Endothelial cell of umbilical vein (primary cell): ENCODE data around the gene TBC1D4. TPM values are rescaled to one million over a fixed set of nuclear protein-coding genes. Genes with fewer than 3 reads are reported as not detected.
A peak's percentile ranks its signal among the peaks of the same experiment; 100 is the strongest.

Experiments used
- BruUV-seq: library from RNA; stranded (reverse); fragments of 400-500 nt; replicated peaks from 2 replicates; lab custom pipeline; 2021; lab: Mats Ljungman, UMichigan
- CTCF ChIA-PET: fragments of 300-600, 350-600 bp; sonication (Branson Sonifier 250); formaldehyde crosslinking; loops from one replicate; lab custom pipeline; 2021; ENCODE audit warnings: antibody characterized with exemption, inconsistent platforms; lab: Charles Lee
- POLR2A ChIA-PET: fragments of 300-600, 350-600 bp; sonication (Branson Sonifier 250); formaldehyde crosslinking; loops from one replicate; lab custom pipeline; 2021; ENCODE audit warnings: antibody characterized with exemption, inconsistent platforms; lab: Charles Lee
- DNase-seq: peaks from one replicate; pipeline ENCODE4 v3.0.0-alpha.2; 2011; ENCODE audit warnings: low read depth, low spot score
- FAIRE-seq: peaks from 2 replicates; lab custom pipeline; 2011; peaks lifted over from hg19 to GRCh38; lab: Jason Lieb, UNC
- H2AFZ ChIP-seq: 2 replicates; pipeline ENCODE4 v1.6.0; 2012; ENCODE audit warnings: low read depth, low read length, control low read depth, inconsistent platforms
- H3K27ac ChIP-seq: 2 replicates; pipeline ENCODE4 v1.5.1; 2011; ENCODE audit warnings: low read depth, mild to moderate bottlenecking, control low read depth, low read length, moderate library complexity; ENCODE audit not compliant: insufficient read depth
- H3K27me3 ChIP-seq, 2 experiments: 2 replicates each; pipeline versions ENCODE4 v1.6.0 to v1.6.1; 2011; ENCODE audit warnings: low read length in 2 of 2, mixed read lengths in 1 of 2; ENCODE audit not compliant: control insufficient read depth in 2 of 2, insufficient read depth in 2 of 2
- H3K36me3 ChIP-seq, 2 experiments: 2 replicates in 1 of 2; 3 replicates in 1 of 2; pipeline ENCODE4 v1.5.1; 2011; ENCODE audit warnings: low read length in 2 of 2, mild to moderate bottlenecking in 1 of 2, moderate library complexity in 1 of 2; ENCODE audit not compliant: control insufficient read depth in 2 of 2, insufficient read depth in 2 of 2; ENCODE audit errors: extremely low read depth in 1 of 2
- H3K4me1 ChIP-seq: 3 replicates; pipeline ENCODE4 v1.5.1; 2011; ENCODE audit warnings: mild to moderate bottlenecking, low read length; ENCODE audit not compliant: control insufficient read depth, insufficient read depth; ENCODE audit errors: extremely low read depth
- H3K4me2 ChIP-seq: 2 replicates; pipeline ENCODE4 v1.6.1; 2011; ENCODE audit warnings: low read length, control low read depth, mixed read lengths; ENCODE audit not compliant: insufficient read depth
- H3K4me3 ChIP-seq, 3 experiments: fragments of 200-600 bp in 1 of 3; sonication (generic), shearing (Covaris generic) in 1 of 3; replicated peaks in 1 of 3; 2 replicates each; pipeline ENCODE4 v1.5.1; 2011 to 2016; ENCODE audit warnings: control low read depth in 3 of 3, low read length in 3 of 3, mild to moderate bottlenecking in 2 of 3, inconsistent platforms in 1 of 3, low read depth in 1 of 3, moderate library complexity in 1 of 3; ENCODE audit not compliant: insufficient read depth in 1 of 3
- H3K79me2 ChIP-seq: 2 replicates; pipeline ENCODE4 v1.6.0; 2012; ENCODE audit warnings: low read length, inconsistent platforms; ENCODE audit not compliant: control insufficient read depth, insufficient read depth
- H3K9ac ChIP-seq: replicated peaks from 2 replicates; pipeline ENCODE3; 2011; ENCODE audit warnings: low read length, control low read depth; ENCODE audit not compliant: insufficient read depth; ENCODE audit errors: extremely low read depth
- H3K9me1 ChIP-seq: replicated peaks from 3 replicates; pipeline ENCODE4 v1.6.0; 2011; ENCODE audit warnings: mild to moderate bottlenecking, low read length; ENCODE audit not compliant: control insufficient read depth, insufficient read depth; ENCODE audit errors: extremely low read depth
- H3K9me3 ChIP-seq: replicated peaks from 2 replicates; pipeline ENCODE4 v1.5.1; 2012; ENCODE audit warnings: low read length, inconsistent platforms; ENCODE audit not compliant: control insufficient read depth, insufficient read depth
- H4K20me1 ChIP-seq: replicated peaks from 2 replicates; pipeline ENCODE3; 2011; ENCODE audit warnings: mild to moderate bottlenecking, low read length; ENCODE audit not compliant: control insufficient read depth, insufficient read depth; ENCODE audit errors: extremely low read depth
- CTCF ChIP-seq, 2 donors: IDR thresholded peaks; 1 replicate in 1 of 2; 2 replicates in 1 of 2; pipeline ENCODE4 v1.5.1; 2011; ENCODE audit warnings: low read length in 2 of 2, mild to moderate bottlenecking in 2 of 2, moderate library complexity in 2 of 2, control low read depth in 1 of 2, inconsistent platforms in 1 of 2, low read depth in 1 of 2; ENCODE audit not compliant: insufficient read depth in 1 of 2; ENCODE audit errors: extremely low read depth in 1 of 2
- EZH2 ChIP-seq: IDR thresholded peaks from 2 replicates; pipeline ENCODE4 v1.6.1; 2012; ENCODE audit warnings: borderline replicate concordance, low read depth, mild to moderate bottlenecking, moderate library complexity, low read length, inconsistent platforms; ENCODE audit not compliant: severe bottlenecking
- FOS ChIP-seq: IDR thresholded peaks from 2 replicates; pipeline ENCODE4 v1.6.1; 2011; ENCODE audit warnings: mild to moderate bottlenecking, low read length, moderate library complexity, borderline replicate concordance; ENCODE audit not compliant: insufficient read depth
- GATA2 ChIP-seq: IDR thresholded peaks from 2 replicates; pipeline ENCODE4 v1.7.0; 2011; ENCODE audit warnings: low read depth, mild to moderate bottlenecking, moderate library complexity, mixed read lengths, low read length; ENCODE audit not compliant: insufficient read length, insufficient read depth
- JUN ChIP-seq: IDR thresholded peaks from 2 replicates; pipeline ENCODE4 v1.6.1; 2011; ENCODE audit warnings: borderline replicate concordance, low read depth; ENCODE audit not compliant: insufficient read length, insufficient read depth
- MAX ChIP-seq: IDR thresholded peaks from 2 replicates; pipeline ENCODE4 v1.6.1; 2011; ENCODE audit not compliant: insufficient read depth, insufficient read length
- MYC ChIP-seq: IDR thresholded peaks from one replicate; pipeline ENCODE4 v1.6.1; 2011; ENCODE audit warnings: mild to moderate bottlenecking, low read depth, low read length
- POLR2A ChIP-seq: IDR thresholded peaks from 2 replicates; pipeline ENCODE4 v1.6.1; 2012; ENCODE audit warnings: low read depth, mild to moderate bottlenecking, control low read depth, low read length
- POLR2AphosphoS5 ChIP-seq: IDR thresholded peaks from 2 replicates; pipeline ENCODE4 v1.6.1; 2012; ENCODE audit warnings: low read depth, mild to moderate bottlenecking, control low read depth, low read length, moderate library complexity; ENCODE audit not compliant: insufficient read depth
- dilution Hi-C: fragments of 300-500 bp; cut with MboI; formaldehyde crosslinking; loops from one replicate; pipeline ENCODE4 v1.15.0; 2019; ENCODE audit warnings: low sequenced_read_pairs; ENCODE audit not compliant: extremely low pct_ligation_motif_present
- intact Hi-C: fragments of 100-400 bp; cut with micrococcal nuclease; formaldehyde crosslinking; loops from one replicate; pipeline ENCODE4 v1.10.0; 2022
- polyA plus RNA-seq, 4 experiments: library from polyadenylated mRNA; depleted of rRNA in 3 of 4; stranded (reverse) in 3 of 4; unstranded in 1 of 4; fragments of >200 nt; gene quantifications; 2 replicates each; pipeline versions ENCODE4 v1.2.1 to v1.2.3, GENCODE V29; 2011 to 2012; ENCODE audit warnings: missing spikeins in 1 of 4
- total RNA-seq: library from RNA; stranded (reverse); gene quantifications from 2 replicates; pipeline ENCODE4 v1.2.3, GENCODE V29; 2021

The TBC1D4 gene
- total and polyA plus RNA-seq, 2 donors (not counting 3 experiments of a cell fraction or from before 2014, with no cell fraction given) = 58.3 to 81.0 TPM

DNA sequence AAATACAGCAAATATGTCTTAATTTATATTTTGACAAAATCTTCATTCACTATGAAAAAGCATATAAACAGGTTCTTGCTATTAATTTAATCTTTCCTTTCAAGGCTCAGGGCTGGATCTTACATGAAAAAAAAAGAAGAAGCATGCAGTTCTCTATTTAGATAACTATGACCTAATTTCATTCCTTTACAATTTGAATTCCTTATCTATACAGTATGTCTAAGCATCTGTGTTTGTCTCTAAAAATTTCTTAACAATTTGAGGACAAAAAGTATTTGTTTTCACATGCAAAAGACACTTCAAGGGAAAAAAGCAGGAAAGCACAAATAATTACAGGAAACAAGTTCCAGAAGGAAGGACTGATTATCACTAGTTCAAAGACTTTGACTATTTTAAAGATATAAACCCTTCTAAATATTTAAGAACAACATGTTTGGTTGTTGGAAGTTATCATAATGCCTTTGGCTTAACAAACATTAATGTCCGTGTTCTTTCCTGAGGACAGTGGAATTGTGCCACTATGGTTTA, 157.5 kb downstream of the TBC1D4 start:
- intact Hi-C loops = no loop called here
- peaks cover 57% of the 10 kb centered on the region for H3K4me1 ChIP-seq
- no peaks in the 10 kb centered on the region for H3K9me3 ChIP-seq
- CTCF ChIA-PET = interaction anchor here (3.6 kb wide), 1 partner anchor 158 kb away, joined by 17 read pairs; the partner anchor contains the start of gene TBC1D4
- FAIRE-seq = no peak
- H3K36me3 ChIP-seq = peaks cover 0 to 4% of the 10 kb centered on the region in 2 experiments
- TF ChIP-seq JUN = peak; percentile 39
- no peak for TF ChIP-seq FOS
- no peak for TF ChIP-seq POLR2AphosphoS5
- no peak for TF ChIP-seq CTCF (IDR thresholded peaks at IDR 0.05; ENCODE audit: extremely low read depth in 1 of 2, insufficient read depth in 1 of 2, low read depth in 1 of 2, low read length in 2 of 2)
- TF ChIP-seq EZH2 = no peak
- no peak for TF ChIP-seq POLR2A
- TF ChIP-seq MAX = no peak
- TF ChIP-seq GATA2 = peak; percentile 33
- no peak for TF ChIP-seq MYC
- DNase-seq = peak; percentile 74
- peak overlapping the region in 2 of 3 experiments; percentile 3 to 44 for H3K4me3 ChIP-seq
- dilution Hi-C loops = no loop called here
- H4K20me1 ChIP-seq = no peaks in the 10 kb centered on the region
- H3K27me3 ChIP-seq = no peaks in the 10 kb centered on the region
- peak overlapping the region; percentile 73 for H3K9ac ChIP-seq
- H3K27ac ChIP-seq = peak overlapping the region; percentile 82
- peaks cover 13% of the 10 kb centered on the region for H3K79me2 ChIP-seq
- BruUV-seq = no TSS peak
- peak overlapping the region; percentile 54 for H3K4me2 ChIP-seq
- H3K9me1 ChIP-seq = no peaks in the 10 kb centered on the region
- POLR2A ChIA-PET = no interaction called here
- no peak overlapping the region for H2AFZ ChIP-seq
